HCT116 (cell line): ENCODE data around the gene HMGA1.

Experiments used
- CEBPB ChIP-seq: IDR thresholded peaks from 2 replicates; pipeline ENCODE4 v1.6.1; 2012; ENCODE audit warnings: low read depth
- ELF1 ChIP-seq: IDR thresholded peaks from 2 replicates; pipeline ENCODE4 v1.6.1; 2012; ENCODE audit warnings: low read depth, borderline replicate concordance
- EZH2 ChIP-seq: fragments of 200-600 bp; sonication (generic); IDR thresholded peaks from 2 replicates; pipeline ENCODE4 v1.6.1; 2017; ENCODE audit warnings: antibody characterized with exemption, mixed run types
- POLR2A ChIP-seq: IDR thresholded peaks from 2 replicates; pipeline ENCODE4 v1.7.0; 2011; ENCODE audit warnings: borderline replicate concordance; ENCODE audit not compliant: insufficient read depth, insufficient read length; ENCODE audit errors: extremely low read depth
- POLR2AphosphoS5 ChIP-seq: IDR thresholded peaks from 2 replicates; pipeline ENCODE4 v1.6.1; 2011; ENCODE audit warnings: mild to moderate bottlenecking, low read depth, low read length, moderate library complexity
- RAD21 ChIP-seq: IDR thresholded peaks from 2 replicates; pipeline ENCODE4 v1.6.1; 2012; ENCODE audit warnings: low read depth, mild to moderate bottlenecking
- ZNF274 ChIP-seq: fragments of 200-500 bp; sonication (Bioruptor generic); IDR thresholded peaks from 2 replicates; pipeline ENCODE4 v1.6.1; 2014; ENCODE audit warnings: mild to moderate bottlenecking, low read depth, low read length, inconsistent platforms
- TF ChIP-seq, protein P1 (sequence below), 3 experiments: fragments of 200-600 bp in 1 of 3; sonication (generic) in 1 of 3; IDR thresholded peaks in 2 of 3; conservative IDR thresholded peaks in 1 of 3; 2 replicates each; pipeline ENCODE4 v1.5.1; 2012 to 2017; ENCODE audit warnings: low read depth in 2 of 3, low read length in 2 of 3, antibody characterized with exemption in 1 of 3, borderline replicate concordance in 1 of 3, control low read depth in 1 of 3, mild to moderate bottlenecking in 1 of 3, mixed read lengths in 1 of 3, mixed run types in 1 of 3, moderate library complexity in 1 of 3; ENCODE audit not compliant: insufficient read depth in 1 of 3
- TF ChIP-seq, protein P2 (sequence below): IDR thresholded peaks from 2 replicates; pipeline ENCODE4 v1.6.1; 2011; ENCODE audit warnings: mild to moderate bottlenecking, low read length, moderate library complexity; ENCODE audit not compliant: insufficient replicate concordance; ENCODE audit errors: extremely low read depth
- TF ChIP-seq, protein P3 (sequence below): IDR thresholded peaks from 2 replicates; pipeline ENCODE4 v1.6.1; 2012

DNA sequence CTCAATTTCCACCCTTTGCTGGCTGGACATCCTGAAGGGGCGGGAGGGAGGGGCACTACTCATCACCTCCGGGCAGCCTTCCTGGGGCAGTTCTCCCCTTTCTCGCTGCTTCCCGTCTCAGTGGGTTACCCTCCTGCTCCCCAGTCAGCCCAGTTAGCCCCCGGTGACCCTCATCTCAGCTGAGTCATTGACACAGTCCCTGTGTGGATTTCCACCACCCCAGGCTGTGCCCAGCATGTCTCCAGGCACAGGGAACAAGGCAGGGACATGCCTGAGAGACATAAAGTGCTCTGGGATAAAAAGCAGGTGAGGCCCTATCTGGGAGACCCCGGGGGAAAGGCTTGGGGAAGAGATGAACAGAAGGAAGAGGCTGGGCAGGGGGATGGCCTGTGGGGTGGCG lies 29.9 kb upstream of the HMGA1 start:
- TF ChIP-seq, protein P1, sequence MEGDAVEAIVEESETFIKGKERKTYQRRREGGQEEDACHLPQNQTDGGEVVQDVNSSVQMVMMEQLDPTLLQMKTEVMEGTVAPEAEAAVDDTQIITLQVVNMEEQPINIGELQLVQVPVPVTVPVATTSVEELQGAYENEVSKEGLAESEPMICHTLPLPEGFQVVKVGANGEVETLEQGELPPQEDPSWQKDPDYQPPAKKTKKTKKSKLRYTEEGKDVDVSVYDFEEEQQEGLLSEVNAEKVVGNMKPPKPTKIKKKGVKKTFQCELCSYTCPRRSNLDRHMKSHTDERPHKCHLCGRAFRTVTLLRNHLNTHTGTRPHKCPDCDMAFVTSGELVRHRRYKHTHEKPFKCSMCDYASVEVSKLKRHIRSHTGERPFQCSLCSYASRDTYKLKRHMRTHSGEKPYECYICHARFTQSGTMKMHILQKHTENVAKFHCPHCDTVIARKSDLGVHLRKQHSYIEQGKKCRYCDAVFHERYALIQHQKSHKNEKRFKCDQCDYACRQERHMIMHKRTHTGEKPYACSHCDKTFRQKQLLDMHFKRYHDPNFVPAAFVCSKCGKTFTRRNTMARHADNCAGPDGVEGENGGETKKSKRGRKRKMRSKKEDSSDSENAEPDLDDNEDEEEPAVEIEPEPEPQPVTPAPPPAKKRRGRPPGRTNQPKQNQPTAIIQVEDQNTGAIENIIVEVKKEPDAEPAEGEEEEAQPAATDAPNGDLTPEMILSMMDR (IDR thresholded peaks at IDR 0.05 in 2 of 3, conservative IDR thresholded peaks at IDR 0.05 in 1 of 3; ENCODE audit: borderline replicate concordance in 1 of 3, insufficient read depth in 1 of 3, low read depth in 2 of 3, low read length in 2 of 3) = no peak
- TF ChIP-seq POLR2AphosphoS5 (no peak), RAD21 (no peak), ELF1 (no peak), ZNF274 (no peak), EZH2 (no peak), POLR2A (no peak), CEBPB (no peak)
- TF ChIP-seq, protein P2, sequence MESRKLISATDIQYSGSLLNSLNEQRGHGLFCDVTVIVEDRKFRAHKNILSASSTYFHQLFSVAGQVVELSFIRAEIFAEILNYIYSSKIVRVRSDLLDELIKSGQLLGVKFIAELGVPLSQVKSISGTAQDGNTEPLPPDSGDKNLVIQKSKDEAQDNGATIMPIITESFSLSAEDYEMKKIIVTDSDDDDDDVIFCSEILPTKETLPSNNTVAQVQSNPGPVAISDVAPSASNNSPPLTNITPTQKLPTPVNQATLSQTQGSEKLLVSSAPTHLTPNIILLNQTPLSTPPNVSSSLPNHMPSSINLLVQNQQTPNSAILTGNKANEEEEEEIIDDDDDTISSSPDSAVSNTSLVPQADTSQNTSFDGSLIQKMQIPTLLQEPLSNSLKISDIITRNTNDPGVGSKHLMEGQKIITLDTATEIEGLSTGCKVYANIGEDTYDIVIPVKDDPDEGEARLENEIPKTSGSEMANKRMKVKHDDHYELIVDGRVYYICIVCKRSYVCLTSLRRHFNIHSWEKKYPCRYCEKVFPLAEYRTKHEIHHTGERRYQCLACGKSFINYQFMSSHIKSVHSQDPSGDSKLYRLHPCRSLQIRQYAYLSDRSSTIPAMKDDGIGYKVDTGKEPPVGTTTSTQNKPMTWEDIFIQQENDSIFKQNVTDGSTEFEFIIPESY = no peak
- TF ChIP-seq, protein P3, sequence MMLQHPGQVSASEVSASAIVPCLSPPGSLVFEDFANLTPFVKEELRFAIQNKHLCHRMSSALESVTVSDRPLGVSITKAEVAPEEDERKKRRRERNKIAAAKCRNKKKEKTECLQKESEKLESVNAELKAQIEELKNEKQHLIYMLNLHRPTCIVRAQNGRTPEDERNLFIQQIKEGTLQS = no peak
